Right lung (tissue), 5 donors: ENCODE measurements around the gene KANK4. TPM values are rescaled to one million over a fixed set of nuclear protein-coding genes. Genes with fewer than 3 reads are reported as not detected.

Experiments used
- DNase-seq, 2 donors: peaks; one replicate each; pipeline ENCODE4 v3.0.0-alpha.2; 2013
- polyA plus RNA-seq, 5 donors: library from polyadenylated mRNA; unstranded; fragments of 120-200 nt; gene quantifications; one replicate each; pipeline versions ENCODE4 v1.2.1 to v1.2.3, GENCODE V29; 2013; ENCODE audit warnings: inconsistent platforms in 1 of 5, low replicate concordance in 1 of 5; ENCODE audit not compliant: insufficient read length in 5 of 5, insufficient read depth in 1 of 5

Gene KANK4
- polyA plus RNA-seq, 5 donors, result 9.2 to 14.2 (median 10.9) TPM

- DNase-seq, result peak; percentile 80
Measured at GRCh38 chr1:62337706-62338631, 18.7 kb upstream of the KANK4 start.

DNA sequence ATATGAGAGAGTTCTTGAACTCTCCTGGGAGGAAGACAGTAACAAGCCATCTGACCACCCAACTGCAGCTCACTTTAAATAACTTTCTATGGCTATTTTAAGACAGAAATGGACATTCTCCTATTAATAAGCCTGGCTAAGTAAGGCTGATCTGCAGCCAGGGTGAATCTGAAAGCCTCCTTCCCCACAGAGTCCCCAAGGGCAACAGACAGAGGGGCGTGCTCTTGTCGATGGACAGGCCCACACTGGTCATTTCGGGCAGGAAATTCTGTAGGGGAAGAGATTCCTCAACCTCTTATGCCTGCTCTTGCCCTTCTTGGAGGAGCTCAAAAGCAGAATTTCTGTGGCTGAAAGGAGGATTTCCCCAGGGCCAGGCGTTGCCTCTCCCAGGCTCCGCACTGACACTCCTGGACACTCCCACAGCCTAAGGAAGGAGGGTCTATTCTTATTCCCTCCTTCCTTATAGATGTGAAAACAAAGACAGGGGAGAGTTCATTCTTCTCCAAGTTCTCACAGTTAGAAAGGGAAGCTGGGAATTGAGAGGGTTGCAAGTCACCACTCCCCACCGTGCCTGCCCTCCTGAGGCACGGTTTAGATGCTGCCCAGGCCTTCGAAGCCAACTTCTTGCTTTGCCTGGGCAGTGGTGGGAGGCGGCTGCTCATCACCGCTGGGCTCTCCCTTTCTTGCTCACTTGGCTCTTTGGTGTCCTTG is 17.9 kb upstream of the KANK4 start:
- no peak for DNase-seq

DNA sequence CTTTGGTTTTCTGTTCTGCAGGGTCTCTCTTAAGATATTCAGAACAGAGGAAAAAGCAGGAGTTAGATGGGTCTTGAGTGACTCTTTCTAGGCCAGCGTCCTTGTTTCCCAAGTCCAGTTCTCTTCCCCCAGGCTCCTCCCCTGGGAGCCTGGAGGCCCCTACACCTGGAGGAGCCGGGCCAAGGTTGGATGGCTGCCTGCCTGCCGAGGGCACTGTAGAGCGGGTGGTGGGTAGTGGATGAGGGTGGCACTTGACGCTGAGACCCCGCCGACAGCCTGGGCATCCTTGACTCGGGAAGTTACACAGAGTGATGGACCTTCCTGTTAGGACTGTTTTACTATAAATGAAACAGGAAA is 17.4 kb upstream of the KANK4 start:
- no peak for DNase-seq

GRCh38 chr1:62335656-62336055 is 16.4 kb upstream of the KANK4 start:
- DNase-seq, result no peak

GRCh38 chr1:62334434-62334985 is 15.3 kb upstream of the KANK4 start:
- DNase-seq, result no peak

DNA sequence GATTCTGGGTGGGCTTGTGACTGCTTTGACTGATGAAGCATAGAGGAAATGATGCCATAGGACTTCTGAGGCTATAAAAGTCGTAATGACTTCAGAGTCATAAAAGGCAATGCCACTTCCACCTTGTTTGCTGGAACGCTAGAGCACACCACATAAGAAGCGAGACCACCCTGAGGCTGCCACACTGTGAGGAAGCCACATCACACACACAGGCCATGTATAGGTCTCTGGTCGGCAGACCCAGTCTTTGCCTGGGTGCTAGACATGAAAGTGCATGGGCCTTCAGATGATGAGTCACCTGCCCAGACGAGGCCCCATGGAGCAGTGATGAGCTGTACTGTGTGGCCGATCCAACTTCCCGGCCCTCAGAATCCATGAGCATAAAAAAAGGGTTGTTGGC is 14.2 kb upstream of the KANK4 start:
- DNase-seq, result no peak

GRCh38 chr1:62327360-62328055 is 8.3 kb upstream of the KANK4 start:
- no peak for DNase-seq

GRCh38 chr1:62325681-62326080 is 6.4 kb upstream of the KANK4 start:
- DNase-seq, result no peak

DNA sequence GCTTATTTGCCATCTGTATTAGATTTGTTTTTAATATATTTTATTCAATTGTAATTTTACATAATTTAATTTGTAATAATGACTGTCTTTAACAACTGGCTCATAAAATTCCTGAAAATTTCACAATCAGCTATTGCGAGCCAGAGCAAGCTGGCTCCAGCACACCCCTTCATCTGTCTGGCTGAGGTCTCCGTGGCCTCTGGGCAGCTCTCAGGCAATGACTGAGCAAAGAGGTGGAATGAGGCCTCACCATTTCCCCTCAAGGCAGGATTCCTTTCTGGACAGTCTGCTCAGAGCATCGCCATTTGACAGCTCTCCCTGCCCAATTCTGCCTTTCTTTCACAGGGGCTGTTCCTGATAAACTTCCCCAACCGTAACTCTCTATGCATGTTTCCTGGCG is 5.8 kb upstream of the KANK4 start:
- no peak for DNase-seq

- no peak for DNase-seq
Measured at GRCh38 chr1:62321446-62321845, 2.2 kb upstream of the KANK4 start.

GRCh38 chr1:62318320-62318755 is 896 bp downstream of the KANK4 start:
- DNase-seq, result no peak

DNA sequence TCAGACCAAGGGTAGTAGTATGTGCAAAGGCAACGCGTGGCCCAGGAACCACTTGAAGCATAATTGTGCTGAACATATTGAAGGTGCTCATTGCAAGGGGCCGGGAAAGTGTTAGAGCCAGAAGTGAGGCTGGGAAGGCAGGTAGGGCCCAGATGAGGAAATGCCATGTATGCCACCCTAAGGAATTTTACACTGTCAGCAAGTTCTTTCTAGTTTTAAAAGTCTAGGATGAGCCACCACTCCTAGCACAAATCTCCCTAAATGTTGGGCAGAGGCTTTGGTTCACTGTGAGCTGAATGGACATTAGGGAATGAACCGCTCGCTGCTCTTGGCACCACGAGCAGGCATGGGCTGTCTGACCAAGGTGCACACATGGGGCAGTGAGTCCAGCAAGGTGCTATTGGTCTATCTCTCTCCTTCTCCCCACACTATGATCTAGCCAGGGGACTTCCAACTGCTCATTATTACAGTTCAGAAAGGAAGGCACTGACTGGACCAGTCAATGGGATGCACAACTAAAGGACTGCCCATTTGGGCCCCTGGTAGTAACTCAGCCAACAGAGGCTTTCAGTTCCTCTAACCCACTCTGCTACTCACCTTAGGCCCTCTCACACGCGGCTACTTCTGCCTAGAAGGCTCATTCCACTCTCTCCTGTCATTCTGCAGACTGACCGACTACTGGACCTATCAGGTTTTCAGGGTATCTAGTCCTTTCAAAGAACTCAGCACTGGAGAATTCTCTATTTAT is 2.0 kb downstream of the KANK4 start:
- DNase-seq, result no peak

- DNase-seq, result no peak
Measured at GRCh38 chr1:62316135-62316534, 3.1 kb downstream of the KANK4 start.

DNA sequence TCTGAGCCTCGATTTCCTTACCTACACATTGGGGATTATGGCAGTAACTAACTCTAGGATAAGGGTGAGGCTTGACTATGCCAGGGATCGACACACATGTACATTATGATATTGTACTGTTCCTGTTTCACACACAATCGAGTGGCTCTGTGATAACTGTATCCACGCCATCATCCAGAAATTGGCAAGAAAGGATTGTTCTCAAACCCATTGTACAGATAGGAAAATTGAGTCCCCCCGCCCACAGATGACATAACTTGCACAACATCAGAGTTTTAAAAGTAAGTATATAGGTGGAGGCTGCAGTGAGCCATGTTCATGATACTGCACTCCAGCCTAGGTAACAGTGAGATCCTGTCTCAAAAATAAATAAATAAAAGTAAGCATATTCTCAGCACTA is 3.8 kb downstream of the KANK4 start:
- no peak for DNase-seq

GRCh38 chr1:62314454-62315350 is 4.5 kb downstream of the KANK4 start:
- no peak for DNase-seq

DNA sequence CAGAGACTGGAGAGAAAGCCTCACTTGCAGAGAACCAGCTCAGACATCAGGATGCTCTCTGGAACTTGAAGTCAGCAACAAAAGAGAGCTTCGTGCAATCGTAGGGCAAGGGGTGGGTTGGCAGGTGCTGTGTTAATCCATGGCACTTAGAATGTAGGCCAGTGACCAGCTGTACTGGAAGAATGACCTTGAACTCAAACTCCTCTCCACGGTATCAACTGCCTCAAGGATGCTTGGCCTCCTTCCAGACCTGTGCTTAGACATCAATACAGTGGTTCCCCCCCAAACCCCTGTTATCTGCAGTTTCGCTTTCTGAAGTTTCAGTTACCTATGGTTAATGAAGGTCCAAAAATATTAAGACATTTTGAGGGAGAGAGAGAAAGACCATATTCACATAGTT is 6.5 kb downstream of the KANK4 start:
- DNase-seq, result no peak

GRCh38 chr1:62311473-62311943 is 7.7 kb downstream of the KANK4 start:
- no peak for DNase-seq

DNA sequence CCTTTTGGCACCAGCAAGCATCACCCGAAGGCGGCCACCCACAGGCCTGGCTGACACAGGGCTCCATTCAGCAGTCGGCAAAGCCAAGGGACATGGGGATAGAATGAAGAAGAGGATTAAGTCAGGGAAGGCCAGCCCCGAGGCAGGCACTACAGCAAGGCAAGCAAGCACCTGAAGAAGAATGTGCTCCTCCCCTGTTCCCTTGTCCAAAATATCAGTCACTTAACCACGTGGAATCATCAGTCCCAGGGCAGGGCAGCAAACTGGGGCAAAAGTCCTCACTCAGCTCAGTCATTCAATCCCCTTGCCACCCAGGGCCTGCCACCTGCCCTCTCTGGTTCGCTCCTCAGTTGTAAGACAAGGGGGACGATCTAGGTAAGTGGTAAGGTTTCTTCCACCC is 9.3 kb downstream of the KANK4 start:
- DNase-seq, result no peak

DNA sequence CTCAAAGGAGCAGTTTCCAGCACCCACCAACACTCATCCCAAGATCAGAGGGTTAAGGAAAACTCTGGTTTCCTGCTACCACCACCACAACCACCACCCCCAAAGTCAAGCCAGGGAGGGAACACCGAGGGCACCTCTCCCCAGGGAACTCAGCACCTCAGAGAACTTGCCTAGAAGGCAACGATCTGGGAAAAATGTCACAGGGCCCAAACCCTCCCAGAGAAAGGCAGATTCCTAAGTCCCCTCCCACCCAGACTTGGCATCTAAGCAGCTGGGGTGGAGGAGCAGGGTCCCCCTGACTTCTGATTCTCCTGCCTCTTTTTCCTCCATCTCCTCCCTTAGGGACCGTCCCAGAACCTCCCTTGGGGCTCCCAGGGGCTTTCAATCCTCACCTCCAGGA is 10.6 kb downstream of the KANK4 start:
- no peak for DNase-seq

DNA sequence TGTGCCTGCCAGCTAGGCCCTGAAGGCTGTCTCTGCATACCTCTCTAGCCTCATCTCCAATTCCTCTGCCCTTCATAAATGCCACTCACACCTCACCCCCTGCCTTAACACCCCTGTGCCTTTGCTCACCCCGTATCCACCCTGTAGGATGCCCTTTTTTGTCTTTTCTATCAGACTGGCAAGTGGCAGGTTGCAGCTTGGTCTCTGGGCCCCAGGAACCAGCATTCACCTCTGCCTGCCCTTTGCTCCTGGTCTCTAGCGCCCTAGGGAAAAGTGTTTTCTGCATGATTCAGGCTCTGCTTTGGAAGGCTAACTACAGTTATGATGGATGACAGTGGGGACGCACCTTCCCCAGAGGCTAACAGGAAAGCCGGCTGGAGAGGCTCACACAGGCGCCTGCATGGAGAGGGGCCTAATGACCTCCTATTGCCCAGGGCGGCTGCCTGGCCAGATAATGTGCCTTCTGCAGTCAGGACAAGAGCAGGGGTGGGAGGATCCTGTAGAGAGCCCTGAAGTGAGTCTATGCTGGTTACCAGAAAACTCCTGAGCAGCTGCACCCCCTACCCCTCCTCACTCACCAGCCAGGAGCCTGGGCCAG is 11.2 kb downstream of the KANK4 start:
- no peak for DNase-seq
